ENCODE results near the gene NFATC1.

- no peak for TF ChIP-seq CTCF (IDR thresholded peaks at IDR 0.05)
- no peak for TF ChIP-seq POLR2AphosphoS5 (IDR thresholded peaks at IDR 0.05; ENCODE audit: insufficient read depth in 1 of 2, low read depth in 1 of 2)
These were observed 135.1 kb downstream of the NFATC1 start for GRCh38 chr18:79530821-79531220.

Measured in vagina (tissue), 2 donors.